H9 (cell line): ENCODE data around the gene PRMT7. TPM values are rescaled to one million over a fixed set of nuclear protein-coding genes. Genes with fewer than 3 reads are reported as not detected.

Source experiments
- DNase-seq: peaks from one replicate; pipeline ENCODE4 v3.0.0-alpha.2; 2017
- H2AFZ ChIP-seq: one replicate; pipeline ENCODE4 v1.6.1; 2013; ENCODE audit warnings: mild to moderate bottlenecking, low read length, control low read depth, moderate library complexity
- H2AK5ac ChIP-seq: 2 replicates; pipeline ENCODE4 v1.6.1; 2013; ENCODE audit warnings: low read length, control low read depth, mixed read lengths; ENCODE audit not compliant: insufficient read length
- H2BK120ac ChIP-seq: one replicate; pipeline ENCODE4 v1.6.1; 2013; ENCODE audit warnings: low read depth, mild to moderate bottlenecking, low read length, control low read depth, inconsistent platforms; ENCODE audit not compliant: poor library complexity, severe bottlenecking
- H2BK12ac ChIP-seq: 2 replicates; pipeline ENCODE4 v1.6.1; 2013; ENCODE audit warnings: low read length, control low read depth, mixed read lengths, low read depth; ENCODE audit not compliant: insufficient read length
- H2BK15ac ChIP-seq: 2 replicates; pipeline ENCODE4 v1.6.1; 2013; ENCODE audit warnings: low read depth, low read length, control low read depth
- H2BK20ac ChIP-seq: one replicate; pipeline ENCODE4 v1.6.1; 2013; ENCODE audit warnings: low read depth, mild to moderate bottlenecking, low read length, control low read depth, inconsistent platforms; ENCODE audit not compliant: poor library complexity, severe bottlenecking
- H2BK5ac ChIP-seq: 2 replicates; pipeline ENCODE4 v1.6.1; 2013; ENCODE audit warnings: low read length, control low read depth, mixed read lengths; ENCODE audit not compliant: insufficient read length
- H3K14ac ChIP-seq: 2 replicates; pipeline ENCODE4 v1.6.1; 2013; ENCODE audit warnings: low read length, control low read depth; ENCODE audit not compliant: insufficient read depth
- H3K18ac ChIP-seq: 2 replicates; pipeline ENCODE4 v1.6.1; 2013; ENCODE audit warnings: low read depth, mild to moderate bottlenecking, mixed read lengths, low read length, control low read depth; ENCODE audit not compliant: insufficient read length
- H3K23ac ChIP-seq: 2 replicates; pipeline ENCODE4 v1.6.1; 2013; ENCODE audit warnings: low read length, control low read depth, mixed read lengths, low read depth; ENCODE audit not compliant: insufficient read length
- H3K23me2 ChIP-seq: 2 replicates; pipeline ENCODE4 v1.6.1; 2013; ENCODE audit warnings: low read depth, mild to moderate bottlenecking, mixed read lengths, low read length, control low read depth; ENCODE audit not compliant: insufficient read length, poor library complexity, severe bottlenecking
- H3K27ac ChIP-seq: 2 replicates; pipeline ENCODE4 v1.5.1; 2013; ENCODE audit warnings: low read length, control low read depth, mixed read lengths, low read depth; ENCODE audit not compliant: insufficient read length
- H3K27me3 ChIP-seq: 2 replicates; pipeline ENCODE4 v1.6.1; 2013; ENCODE audit warnings: low read length, control low read depth, inconsistent platforms; ENCODE audit not compliant: insufficient read depth
- H3K4ac ChIP-seq: 2 replicates; pipeline ENCODE4 v1.6.1; 2013; ENCODE audit warnings: low read depth, mild to moderate bottlenecking, control low read depth, inconsistent platforms, low read length, moderate library complexity
- H3K4me1 ChIP-seq: 2 replicates; pipeline ENCODE4 v1.6.1; 2013; ENCODE audit warnings: low read length, control low read depth, inconsistent platforms; ENCODE audit not compliant: insufficient read depth
- H3K4me2 ChIP-seq: 2 replicates; pipeline ENCODE4 v1.6.1; 2013; ENCODE audit warnings: low read length, control low read depth, mixed read lengths; ENCODE audit not compliant: insufficient read length, insufficient read depth
- H3K56ac ChIP-seq: 2 replicates; pipeline ENCODE4 v1.6.1; 2013; ENCODE audit warnings: low read depth, mild to moderate bottlenecking, mixed read lengths, low read length, control low read depth; ENCODE audit not compliant: insufficient read length
- H3K79me1 ChIP-seq: 2 replicates; pipeline ENCODE4 v1.6.1; 2013; ENCODE audit warnings: low read depth, mild to moderate bottlenecking, moderate library complexity, low read length, control low read depth, inconsistent platforms; ENCODE audit not compliant: insufficient read depth, poor library complexity, severe bottlenecking
- H3K79me2 ChIP-seq: 2 replicates; pipeline ENCODE4 v1.6.1; 2013; ENCODE audit warnings: low read length, control low read depth, inconsistent platforms; ENCODE audit not compliant: insufficient read depth
- H3K9ac ChIP-seq: 2 replicates; pipeline ENCODE4 v1.6.1; 2013; ENCODE audit warnings: low read length, control low read depth, mixed read lengths; ENCODE audit not compliant: insufficient read length; ENCODE audit errors: extremely low read depth
- H3K9me3 ChIP-seq: one replicate; pipeline ENCODE4 v1.6.1; 2013; ENCODE audit warnings: low read depth, low read length, inconsistent platforms; ENCODE audit not compliant: control insufficient read depth
- H3T11ph ChIP-seq: one replicate; pipeline ENCODE4 v1.6.1; 2013; ENCODE audit warnings: mild to moderate bottlenecking, low read length, control low read depth, inconsistent platforms
- H4K20me1 ChIP-seq: one replicate; pipeline ENCODE4 v1.6.1; 2013; ENCODE audit not compliant: control insufficient read depth, insufficient read length, insufficient read depth
- H4K5ac ChIP-seq: 2 replicates; pipeline ENCODE4 v1.6.1; 2013; ENCODE audit warnings: low read depth, mild to moderate bottlenecking, mixed read lengths, low read length, control low read depth; ENCODE audit not compliant: insufficient read length
- H4K8ac ChIP-seq: replicated peaks from 2 replicates; pipeline ENCODE4 v1.6.1; 2013; ENCODE audit warnings: low read length, control low read depth, mixed read lengths, low read depth; ENCODE audit not compliant: insufficient read length
- H4K91ac ChIP-seq: 2 replicates; pipeline ENCODE4 v1.6.1; 2013; ENCODE audit warnings: low read depth, mild to moderate bottlenecking, moderate library complexity, mixed read lengths, low read length, control low read depth; ENCODE audit not compliant: insufficient read length
- H3K27ac Mint-ChIP-seq, 3 experiments: 2 replicates in 2 of 3; 3 replicates in 1 of 3; pipeline ENCODE4 v1.8.0; 2020 to 2021; ENCODE audit warnings: mixed read lengths in 3 of 3, mild to moderate bottlenecking in 1 of 3, moderate library complexity in 1 of 3
- H3K27me3 Mint-ChIP-seq: 2 replicates; pipeline ENCODE4 v1.8.0; 2021; ENCODE audit warnings: low read depth, mild to moderate bottlenecking, moderate library complexity, mixed read lengths
- H3K36me3 Mint-ChIP-seq, 3 experiments: 2 replicates in 2 of 3; 3 replicates in 1 of 3; pipeline ENCODE4 v1.8.0; 2020 to 2021; ENCODE audit warnings: low read depth in 3 of 3, mixed read lengths in 3 of 3; ENCODE audit not compliant: insufficient read depth in 1 of 3
- H3K4me1 Mint-ChIP-seq, 2 experiments: 2 replicates each; pipeline ENCODE4 v1.8.0; 2020; ENCODE audit warnings: mixed read lengths in 2 of 2
- H3K4me3 Mint-ChIP-seq, 2 experiments: 2 replicates in 1 of 2; 3 replicates in 1 of 2; pipeline ENCODE4 v1.8.0; 2020 to 2021; ENCODE audit warnings: mild to moderate bottlenecking in 2 of 2, mixed read lengths in 2 of 2, moderate library complexity in 1 of 2
- H3K9me3 Mint-ChIP-seq, 2 experiments: 2 replicates in 1 of 2; 3 replicates in 1 of 2; pipeline ENCODE4 v1.8.0; 2020; ENCODE audit warnings: mild to moderate bottlenecking in 2 of 2, mixed read lengths in 2 of 2, moderate library complexity in 1 of 2
- CTCF ChIP-seq: fragments of 200-600 bp; sonication (generic); conservative IDR thresholded peaks from 3 replicates; pipeline ENCODE4 v1.8.0; 2021; ENCODE audit warnings: antibody characterized with exemption, mild to moderate bottlenecking
- WGBS: extraction: QIAGEN DNeasy Blood & Tissue Kit; methylation state at CpG from one replicate; pipeline ENCODE4 v1.1.7; 2013; ENCODE audit warnings: missing lambda C conversion rate, low lambda C conversion rate, mixed read lengths; ENCODE audit not compliant: insufficient read length; ENCODE audit errors: extremely low coverage; 5-methylcytosine and 5-hydroxymethylcytosine counted together
- total RNA-seq: library from RNA; stranded (reverse); gene quantifications from 2 replicates; pipeline ENCODE4 v1.2.1, GENCODE V29; 2021

The PRMT7 gene
- total RNA-seq, 1 experiment from 2014 or later, result 56.6 TPM

DNA sequence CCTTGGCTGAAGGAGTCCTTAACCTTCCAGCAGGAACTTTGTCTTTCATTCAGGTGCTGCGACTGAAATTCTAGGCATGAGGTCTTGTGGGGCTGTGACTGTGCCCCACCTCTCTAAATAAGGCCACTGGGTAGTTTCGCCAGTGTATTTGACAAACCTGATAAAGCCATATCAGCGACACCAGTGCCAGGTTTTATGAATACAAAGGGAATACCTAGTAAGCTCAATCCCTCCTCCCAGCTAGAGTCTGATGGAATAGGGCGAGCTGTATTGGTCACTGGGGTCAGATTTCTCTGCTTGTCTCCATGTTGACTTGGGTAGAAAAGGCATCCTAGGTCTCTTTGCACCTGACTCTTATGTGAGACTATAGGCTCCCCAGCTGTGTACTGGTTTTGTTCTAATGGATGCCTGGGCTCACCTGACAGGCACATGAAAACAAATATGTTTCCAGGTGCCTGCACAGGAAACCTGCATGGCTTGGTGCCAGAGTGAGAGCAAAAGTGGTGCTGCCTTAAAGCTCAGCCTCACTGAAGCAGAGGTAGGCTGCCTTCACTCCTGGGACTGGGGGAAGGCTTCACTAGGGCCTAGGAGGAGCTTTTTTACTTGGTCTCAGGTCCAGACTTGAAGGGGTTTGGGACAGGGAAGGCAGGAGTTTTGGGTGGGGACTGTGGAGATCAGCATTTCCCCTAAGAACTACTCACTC, 38.2 kb upstream of the PRMT7 start:
- Histone ChIP-seq H3K79me1 (peaks cover 3% of the 10 kb centered on the region), H3K56ac (no peak overlapping the region), H3K9me3 (no peaks in the 10 kb centered on the region), H3K4me2 (no peak overlapping the region), H3K23ac (no peak overlapping the region), H3K79me2 (peaks cover 1% of the 10 kb centered on the region; the same call in 1 of the 2 replicates), H3T11ph (no peak overlapping the region), H3K4me1 (peaks cover 4% of the 10 kb centered on the region; the same call in 1 of the 2 replicates), H3K14ac (no peak overlapping the region), H2AK5ac (no peak overlapping the region), H2BK15ac (no peak overlapping the region), H4K8ac (no peak overlapping the region), H3K27ac (no peak overlapping the region), H2BK20ac (no peak overlapping the region), H2AFZ (no peak overlapping the region), H2BK12ac (no peak overlapping the region), H3K18ac (no peak overlapping the region), H3K23me2 (no peaks in the 10 kb centered on the region), H3K27me3 (no peaks in the 10 kb centered on the region), H3K9ac (no peak overlapping the region), H2BK5ac (no peak overlapping the region), H4K20me1 (no peaks in the 10 kb centered on the region), H3K4ac (no peak overlapping the region), H2BK120ac (no peak overlapping the region), H4K5ac (no peak overlapping the region), H4K91ac (no peak overlapping the region)
- Mint-ChIP-seq H3K27ac (peak overlapping the region in 2 of 3 experiments; percentile 34 to 48; a peak in 3 of 7 replicates), H3K4me3 (no peak overlapping the region), H3K9me3 (no peaks in the 10 kb centered on the region), H3K27me3 (no peaks in the 10 kb centered on the region), H3K4me1 (peaks cover 14 to 16% of the 10 kb centered on the region in 2 experiments), H3K36me3 (peaks cover 16 to 25% (median 16%) of the 10 kb centered on the region in 3 experiments; a peak in 5 of 7 replicates)
- WGBS, result no CpG with 5 or more reads among the region's 4 CpGs
- TF ChIP-seq CTCF, result no peak
- no peak for DNase-seq
